Natural killer cell (primary cell): Measurements from ENCODE around the gene DGKH. TPM values are rescaled to one million over a fixed set of nuclear protein-coding genes. Genes with fewer than 3 reads are reported as not detected.

Experiments
- ATAC-seq, 3 donors: fragments of 150-1000 bp in 2 of 3; fragments of 200-7000 bp in 1 of 3; cut with Tn5 transposase; 1 replicate in 1 of 3; 2 replicates in 2 of 3; pipeline ENCODE4 v1.10.0; 2021; ENCODE audit warnings: mild to moderate bottlenecking in 2 of 3, moderate library complexity in 2 of 3
- DNase-seq, 2 donors: peaks; one replicate each; pipeline versions ENCODE4 v3.0.0 to v3.0.0-alpha.2; 2013 to 2021; ENCODE audit warnings: mixed read lengths in 1 of 2
- H3K27ac ChIP-seq: one replicate; pipeline ENCODE4 v1.5.1; 2013; ENCODE audit warnings: mild to moderate bottlenecking, low read length
- H3K27me3 ChIP-seq: one replicate; pipeline ENCODE4 v1.6.1; 2013; ENCODE audit warnings: low read length; ENCODE audit not compliant: control insufficient read depth, insufficient read depth
- H3K36me3 ChIP-seq: one replicate; pipeline ENCODE4 v1.6.1; 2013; ENCODE audit warnings: low read length; ENCODE audit not compliant: control insufficient read depth, insufficient read depth
- H3K4me1 ChIP-seq: one replicate; pipeline ENCODE4 v1.6.1; 2013; ENCODE audit warnings: low read length; ENCODE audit not compliant: control insufficient read depth, insufficient read depth
- H3K4me3 ChIP-seq: one replicate; pipeline ENCODE4 v1.5.1; 2013; ENCODE audit warnings: low read length
- H3K9me3 ChIP-seq: one replicate; pipeline ENCODE4 v1.6.1; 2013; ENCODE audit warnings: low read length; ENCODE audit not compliant: control insufficient read depth, insufficient read depth
- H3K27ac Mint-ChIP-seq, 2 donors: one replicate each; pipeline ENCODE4 v1.8.0; 2022; ENCODE audit warnings: mild to moderate bottlenecking in 2 of 2, mixed read lengths in 2 of 2, moderate library complexity in 1 of 2
- H3K27me3 Mint-ChIP-seq, 2 donors: one replicate each; pipeline ENCODE4 v1.8.0; 2022; ENCODE audit warnings: low read depth in 2 of 2, mixed read lengths in 2 of 2
- H3K36me3 Mint-ChIP-seq: one replicate; pipeline ENCODE4 v1.8.0; 2022; ENCODE audit warnings: mixed read lengths
- H3K4me1 Mint-ChIP-seq, 2 donors: one replicate each; pipeline ENCODE4 v1.8.0; 2022; ENCODE audit warnings: mixed read lengths in 2 of 2
- H3K4me3 Mint-ChIP-seq: one replicate; pipeline ENCODE4 v1.8.0; 2022; ENCODE audit warnings: mild to moderate bottlenecking, moderate library complexity, mixed read lengths
- H3K9me3 Mint-ChIP-seq, 2 donors: one replicate each; pipeline ENCODE4 v1.8.0; 2022; ENCODE audit warnings: mixed read lengths in 2 of 2
- whole genome bisulfite sequencing: methylation state at CpG from one replicate; pipeline ENCODE4 v1.1.7; 2013; ENCODE audit warnings: missing lambda C conversion rate; ENCODE audit not compliant: insufficient coverage; 5-methylcytosine and 5-hydroxymethylcytosine counted together
- intact Hi-C: fragments of 100-400 bp; cut with micrococcal nuclease; formaldehyde crosslinking; loops from one replicate; pipeline ENCODE4 v1.14.2; 2022
- total RNA-seq, 4 donors: library from RNA; stranded (reverse); fragments of 120-200 nt in 1 of 4; gene quantifications; one replicate each; pipeline versions ENCODE4 v1.2.3 to v1.2.4, GENCODE V29; 2013 to 2022
- TF ChIP-seq, protein P1 (sequence below): fragments of 200-600 bp; IDR thresholded peaks from one replicate; pipeline ENCODE4 v1.8.0; 2022; ENCODE audit warnings: antibody characterized with exemption

The DGKH gene
- total RNA-seq, 3 donors from 2014 or later (not counting 1 experiment from before 2014, with no cell fraction given) = 1.1 to 3.4 (median 1.2) TPM

DNA sequence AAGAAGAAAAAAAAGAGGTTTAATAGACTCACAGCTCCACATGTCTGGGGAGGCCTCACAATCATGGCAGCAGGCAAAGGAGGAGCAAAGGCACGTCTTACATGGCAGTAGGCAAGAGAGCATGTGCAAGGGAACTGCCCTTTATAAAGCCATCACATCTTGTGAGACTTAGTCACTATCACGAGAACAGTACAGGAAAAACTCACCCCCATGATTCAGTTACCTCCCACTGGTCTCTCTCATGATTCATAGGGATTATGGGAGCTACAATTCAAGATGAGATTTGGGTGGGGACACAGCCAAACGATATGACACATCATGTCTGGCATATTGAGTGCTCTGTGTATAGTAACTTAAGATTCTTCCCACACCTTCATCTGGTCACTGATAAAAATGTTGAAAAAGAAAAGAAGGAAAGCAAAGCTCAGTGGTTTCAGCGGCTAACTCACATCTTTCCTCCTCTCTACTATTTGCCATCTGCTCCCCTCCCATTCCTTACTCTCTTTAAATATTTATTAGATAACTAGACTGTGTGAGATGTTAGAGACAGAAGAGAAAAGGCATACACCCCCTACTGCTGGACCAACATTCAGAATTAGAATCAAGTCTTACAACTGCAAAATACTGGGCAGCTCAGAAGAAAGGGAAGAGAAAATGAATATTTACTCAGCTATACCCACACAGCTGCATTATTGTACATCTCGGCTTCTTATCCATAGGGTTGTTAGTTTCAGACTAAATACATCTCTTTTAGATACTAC is 163.4 kb downstream of the DGKH start:
- H3K9me3 Mint-ChIP-seq = no peaks in the 10 kb centered on the region
- WGBS = 93% methylated on average over 3 of the region's 5 CpGs
- DNase-seq = no peak
- no peak overlapping the region for H3K27ac ChIP-seq
- TF ChIP-seq, protein P1, sequence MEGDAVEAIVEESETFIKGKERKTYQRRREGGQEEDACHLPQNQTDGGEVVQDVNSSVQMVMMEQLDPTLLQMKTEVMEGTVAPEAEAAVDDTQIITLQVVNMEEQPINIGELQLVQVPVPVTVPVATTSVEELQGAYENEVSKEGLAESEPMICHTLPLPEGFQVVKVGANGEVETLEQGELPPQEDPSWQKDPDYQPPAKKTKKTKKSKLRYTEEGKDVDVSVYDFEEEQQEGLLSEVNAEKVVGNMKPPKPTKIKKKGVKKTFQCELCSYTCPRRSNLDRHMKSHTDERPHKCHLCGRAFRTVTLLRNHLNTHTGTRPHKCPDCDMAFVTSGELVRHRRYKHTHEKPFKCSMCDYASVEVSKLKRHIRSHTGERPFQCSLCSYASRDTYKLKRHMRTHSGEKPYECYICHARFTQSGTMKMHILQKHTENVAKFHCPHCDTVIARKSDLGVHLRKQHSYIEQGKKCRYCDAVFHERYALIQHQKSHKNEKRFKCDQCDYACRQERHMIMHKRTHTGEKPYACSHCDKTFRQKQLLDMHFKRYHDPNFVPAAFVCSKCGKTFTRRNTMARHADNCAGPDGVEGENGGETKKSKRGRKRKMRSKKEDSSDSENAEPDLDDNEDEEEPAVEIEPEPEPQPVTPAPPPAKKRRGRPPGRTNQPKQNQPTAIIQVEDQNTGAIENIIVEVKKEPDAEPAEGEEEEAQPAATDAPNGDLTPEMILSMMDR = no peak
- H3K36me3 ChIP-seq = no peaks in the 10 kb centered on the region
- intact Hi-C loops = no loop called here
- no peaks in the 10 kb centered on the region for H3K27me3 ChIP-seq
- no peaks in the 10 kb centered on the region for H3K27me3 Mint-ChIP-seq
- H3K9me3 ChIP-seq = no peaks in the 10 kb centered on the region
- H3K4me3 Mint-ChIP-seq = no peak overlapping the region
- H3K27ac Mint-ChIP-seq = no peak overlapping the region
- H3K4me1 ChIP-seq = no peaks in the 10 kb centered on the region
- no peaks in the 10 kb centered on the region for H3K36me3 Mint-ChIP-seq
- no peaks in the 10 kb centered on the region for H3K4me1 Mint-ChIP-seq
- no peak overlapping the region for H3K4me3 ChIP-seq
- ATAC-seq = no peak

DNA sequence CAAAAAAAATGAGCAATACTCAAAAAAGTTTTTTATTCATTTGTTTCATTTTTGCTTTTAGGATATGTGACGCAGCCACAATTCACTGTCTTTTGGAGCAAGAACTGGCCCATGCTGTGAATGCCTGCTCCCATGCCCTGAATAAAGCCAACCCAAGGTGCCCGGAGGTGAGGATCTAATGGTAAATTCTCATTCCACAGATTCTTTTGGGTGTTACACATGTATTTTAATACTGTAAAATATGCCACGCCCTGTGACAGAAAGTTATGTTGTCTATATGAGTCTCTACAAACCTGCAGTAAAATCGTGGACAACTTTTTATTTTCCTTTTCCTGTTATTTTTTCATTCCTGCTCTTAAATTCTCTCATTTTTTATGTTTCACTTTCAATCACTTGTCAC is 166.0 kb downstream of the DGKH start:
- intact Hi-C loops = no loop called here

DNA sequence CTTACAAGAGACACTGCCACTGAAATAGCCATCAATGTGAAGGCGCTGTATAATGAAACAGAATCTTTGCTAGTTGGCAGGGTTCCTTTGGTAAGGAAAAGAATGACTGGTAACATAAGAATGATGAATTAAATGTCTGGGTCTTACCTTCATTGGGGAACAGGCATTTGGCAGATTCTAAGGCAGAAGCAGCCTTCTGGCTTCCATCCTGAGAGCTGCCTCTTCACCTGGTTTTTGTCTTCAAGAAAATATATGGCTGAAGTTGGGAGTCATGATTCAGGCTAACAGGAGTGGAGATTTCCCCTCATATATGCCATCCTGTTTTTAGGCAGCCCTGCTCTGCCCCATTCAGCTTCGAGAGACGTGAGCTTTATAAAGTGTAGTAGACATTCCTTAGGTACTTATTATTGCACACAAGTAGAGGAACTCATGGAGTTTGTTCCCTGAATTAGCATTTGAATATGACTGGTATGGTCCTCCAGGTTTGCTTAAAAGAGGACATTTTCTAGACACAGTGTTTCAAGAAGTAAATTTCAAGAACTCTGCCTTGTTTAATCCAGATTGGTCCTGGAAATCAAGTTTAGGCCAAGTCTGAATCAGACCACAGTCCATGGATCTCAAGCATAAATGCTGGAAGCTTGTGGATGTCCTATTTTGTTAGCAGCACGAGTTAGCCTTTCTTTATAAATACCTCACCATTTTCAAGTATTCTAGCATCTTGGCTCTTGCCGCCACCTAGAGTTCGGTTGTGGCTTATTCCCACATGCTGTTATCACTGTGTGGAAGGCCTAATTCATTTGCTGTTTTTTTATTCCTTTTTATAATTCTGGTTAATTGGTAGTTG is 167.4 kb downstream of the DGKH start:
- Histone ChIP-seq H3K4me1 (no peaks in the 10 kb centered on the region), H3K4me3 (no peak overlapping the region), H3K27me3 (no peaks in the 10 kb centered on the region), H3K9me3 (no peaks in the 10 kb centered on the region), H3K36me3 (no peaks in the 10 kb centered on the region), H3K27ac (no peak overlapping the region)
- H3K27me3 Mint-ChIP-seq = peaks cover 0 to 2% of the 10 kb centered on the region in 2 donors
- H3K4me3 Mint-ChIP-seq = no peak overlapping the region
- intact Hi-C loops = no loop called here
- WGBS = 60% methylated on average over 4 of the region's 6 CpGs
- TF ChIP-seq, protein P1 = no peak
- no peak overlapping the region for H3K27ac Mint-ChIP-seq
- ATAC-seq = no peak
- H3K4me1 Mint-ChIP-seq = no peaks in the 10 kb centered on the region
- H3K36me3 Mint-ChIP-seq = no peaks in the 10 kb centered on the region
- H3K9me3 Mint-ChIP-seq = no peaks in the 10 kb centered on the region
- peak in 1 of 2 donors; percentile 35 for DNase-seq

More for the DNA sequence above, 166.0 kb downstream of the DGKH start:
- Mint-ChIP-seq H3K4me1 (no peaks in the 10 kb centered on the region), H3K9me3 (no peaks in the 10 kb centered on the region), H3K36me3 (no peaks in the 10 kb centered on the region), H3K27me3 (peaks cover 0 to 2% of the 10 kb centered on the region in 2 donors), H3K27ac (no peak overlapping the region), H3K4me3 (no peak overlapping the region)
- H3K4me1 ChIP-seq = no peaks in the 10 kb centered on the region
- ATAC-seq (no peak), DNase-seq (no peak)
- no peak overlapping the region for H3K4me3 ChIP-seq
- TF ChIP-seq, protein P1 = no peak
- WGBS = 98% methylated on average over 4 of the region's 4 CpGs
- no peaks in the 10 kb centered on the region for H3K9me3 ChIP-seq
- H3K36me3 ChIP-seq = no peaks in the 10 kb centered on the region
- H3K27me3 ChIP-seq = no peaks in the 10 kb centered on the region
- no peak overlapping the region for H3K27ac ChIP-seq
